HepG2 (cell line): Measurements from ENCODE around the gene TPCN2. TPM values are rescaled to one million over a fixed set of nuclear protein-coding genes. Genes with fewer than 3 reads are reported as not detected.

Source experiments
- CC2D1A ChIP-seq: sonication (generic); formaldehyde crosslinking; IDR thresholded peaks from 2 replicates; pipeline ENCODE4 v1.8.1; 2023; ENCODE audit warnings: mild to moderate bottlenecking, missing genetic modification reagents
- GLI4 ChIP-seq: sonication (generic); formaldehyde crosslinking; IDR thresholded peaks from 2 replicates; pipeline ENCODE4 v1.5.1; 2020; ENCODE audit warnings: missing genetic modification reagents, mild to moderate bottlenecking, moderate library complexity, borderline replicate concordance
- KAT8 ChIP-seq: IDR thresholded peaks from 2 replicates; pipeline ENCODE4 v1.6.1; 2016; ENCODE audit warnings: missing genetic modification reagents, missing compliant biosample characterization
- MBD4 ChIP-seq: IDR thresholded peaks from 2 replicates; pipeline ENCODE4 v1.6.1; 2012; ENCODE audit warnings: low read length, inconsistent platforms, borderline replicate concordance
- MED13 ChIP-seq: sonication (generic); formaldehyde crosslinking; IDR thresholded peaks from 2 replicates; pipeline ENCODE4 v1.5.0; 2020; ENCODE audit warnings: missing genetic modification reagents
- THAP8 ChIP-seq: sonication (generic); formaldehyde crosslinking; IDR thresholded peaks from 2 replicates; pipeline ENCODE4 v1.5.1; 2020; ENCODE audit warnings: missing genetic modification reagents, mild to moderate bottlenecking, borderline replicate concordance
- TP53 ChIP-seq: sonication (generic); formaldehyde crosslinking; conservative IDR thresholded peaks from 2 replicates; pipeline ENCODE4 v1.4.0; 2020; ENCODE audit warnings: missing genetic modification reagents
- ZBTB42 ChIP-seq: sonication (generic); formaldehyde crosslinking; IDR thresholded peaks from 2 replicates; pipeline ENCODE4 v1.5.0; 2020; ENCODE audit warnings: mild to moderate bottlenecking, missing genetic modification reagents
- ZNF326 ChIP-seq: sonication (generic); formaldehyde crosslinking; IDR thresholded peaks from 2 replicates; pipeline ENCODE4 v1.4.0; 2020; ENCODE audit warnings: missing genetic modification reagents, borderline replicate concordance
- ZNF713 ChIP-seq: sonication (generic); formaldehyde crosslinking; IDR thresholded peaks from 2 replicates; pipeline ENCODE4 v1.4.0; 2020; ENCODE audit warnings: mild to moderate bottlenecking, missing genetic modification reagents
- ZSCAN25 ChIP-seq: sonication (generic); formaldehyde crosslinking; IDR thresholded peaks from 2 replicates; pipeline ENCODE4 v1.8.0; 2022; ENCODE audit warnings: mild to moderate bottlenecking, missing genetic modification reagents
- ZSCAN31 ChIP-seq: sonication (generic); formaldehyde crosslinking; IDR thresholded peaks from 2 replicates; pipeline ENCODE4 v1.5.0; 2020; ENCODE audit warnings: low read depth, mild to moderate bottlenecking, missing genetic modification reagents
- polyA plus RNA-seq, 8 experiments: library from polyadenylated mRNA; depleted of rRNA in 3 of 8; stranded (reverse) in 7 of 8; unstranded in 1 of 8; fragments of >200 nt; fragmentation: Illumina TruSeq in 4 of 8; extraction: Trizol in 4 of 8; gene quantifications; 2 replicates each; pipeline versions ENCODE4 v1.2.1 to v1.2.3, GENCODE V29; 2011 to 2016; ENCODE audit warnings: low read depth in 4 of 8, missing spikeins in 1 of 8, mixed read lengths in 1 of 8; ENCODE audit not compliant: insufficient read depth in 1 of 8
- total RNA-seq, 5 experiments: library from RNA; depleted of rRNA; stranded (reverse); fragments of >200 nt; fragmentation: Illumina TruSeq; extraction: Trizol; gene quantifications; 2 replicates each; pipeline ENCODE4 v1.2.3, GENCODE V29; 2016; ENCODE audit warnings: low read depth in 1 of 5
- TF ChIP-seq, protein P1 (sequence below): sonication (generic); formaldehyde crosslinking; IDR thresholded peaks from 2 replicates; pipeline ENCODE4 v1.8.1; 2023; ENCODE audit warnings: mild to moderate bottlenecking, missing genetic modification reagents
- TF ChIP-seq, protein P2 (sequence below): sonication (generic); formaldehyde crosslinking; IDR thresholded peaks from 2 replicates; pipeline ENCODE4 v1.4.0; 2020; ENCODE audit warnings: missing genetic modification reagents, mild to moderate bottlenecking, borderline replicate concordance
- TF ChIP-seq, protein P3 (sequence below): sonication (generic); formaldehyde crosslinking; IDR thresholded peaks from one replicate; pipeline ENCODE4 v1.5.1; 2020; ENCODE audit warnings: mild to moderate bottlenecking, missing genetic modification reagents; ENCODE audit errors: not compliant biosample characterization

The TPCN2 gene
- total and polyA plus RNA-seq, 2 of the 13 experiments (the other 11 are each of a cell fraction or from before 2014, with no cell fraction given): 5.6 to 5.9 TPM

DNA sequence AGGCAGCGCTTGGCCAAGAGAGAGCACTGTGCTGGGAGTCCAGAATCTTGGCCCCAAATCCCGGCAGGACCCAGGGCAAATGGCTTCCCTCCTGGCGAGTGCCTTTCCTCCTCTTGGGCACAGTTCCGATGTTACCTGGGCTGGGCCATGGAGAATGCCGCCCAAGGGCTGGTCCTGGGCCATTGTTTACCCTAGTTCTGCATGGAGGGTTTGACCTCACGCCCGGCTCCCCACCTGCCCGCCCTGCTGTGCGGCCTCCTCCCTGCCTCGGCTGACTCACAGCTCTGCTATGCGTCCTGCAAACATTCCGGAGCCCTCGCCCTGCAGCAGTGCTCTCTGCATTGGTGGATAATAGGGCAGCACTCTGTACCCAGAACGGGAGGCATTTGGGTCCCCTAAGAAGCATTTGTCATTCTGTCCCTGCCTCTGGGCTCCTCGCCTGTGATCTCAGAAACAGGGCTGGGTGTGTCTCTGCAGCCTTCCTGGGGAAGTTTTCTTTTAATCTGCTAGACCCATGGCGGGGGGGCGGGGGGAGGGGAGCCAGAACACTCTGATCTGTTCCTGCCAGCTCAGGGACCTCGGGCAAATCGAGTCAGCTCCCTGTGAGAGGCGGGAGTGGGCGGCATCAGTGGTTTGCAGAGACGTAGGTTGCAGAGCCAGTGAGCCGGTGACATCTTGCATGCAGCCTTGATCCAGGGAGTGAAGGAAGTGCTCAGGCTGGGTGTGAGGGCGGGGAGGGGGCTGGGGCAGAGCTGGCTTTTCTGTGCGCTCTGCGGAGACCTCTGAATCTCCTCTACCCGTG, 74.1 kb downstream of the TPCN2 start (continued):
- TF ChIP-seq, protein P1, sequence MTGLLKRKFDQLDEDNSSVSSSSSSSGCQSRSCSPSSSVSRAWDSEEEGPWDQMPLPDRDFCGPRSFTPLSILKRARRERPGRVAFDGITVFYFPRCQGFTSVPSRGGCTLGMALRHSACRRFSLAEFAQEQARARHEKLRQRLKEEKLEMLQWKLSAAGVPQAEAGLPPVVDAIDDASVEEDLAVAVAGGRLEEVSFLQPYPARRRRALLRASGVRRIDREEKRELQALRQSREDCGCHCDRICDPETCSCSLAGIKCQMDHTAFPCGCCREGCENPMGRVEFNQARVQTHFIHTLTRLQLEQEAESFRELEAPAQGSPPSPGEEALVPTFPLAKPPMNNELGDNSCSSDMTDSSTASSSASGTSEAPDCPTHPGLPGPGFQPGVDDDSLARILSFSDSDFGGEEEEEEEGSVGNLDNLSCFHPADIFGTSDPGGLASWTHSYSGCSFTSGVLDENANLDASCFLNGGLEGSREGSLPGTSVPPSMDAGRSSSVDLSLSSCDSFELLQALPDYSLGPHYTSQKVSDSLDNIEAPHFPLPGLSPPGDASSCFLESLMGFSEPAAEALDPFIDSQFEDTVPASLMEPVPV (CRISPR knock-in tag): no peak
- TF ChIP-seq, protein P2, sequence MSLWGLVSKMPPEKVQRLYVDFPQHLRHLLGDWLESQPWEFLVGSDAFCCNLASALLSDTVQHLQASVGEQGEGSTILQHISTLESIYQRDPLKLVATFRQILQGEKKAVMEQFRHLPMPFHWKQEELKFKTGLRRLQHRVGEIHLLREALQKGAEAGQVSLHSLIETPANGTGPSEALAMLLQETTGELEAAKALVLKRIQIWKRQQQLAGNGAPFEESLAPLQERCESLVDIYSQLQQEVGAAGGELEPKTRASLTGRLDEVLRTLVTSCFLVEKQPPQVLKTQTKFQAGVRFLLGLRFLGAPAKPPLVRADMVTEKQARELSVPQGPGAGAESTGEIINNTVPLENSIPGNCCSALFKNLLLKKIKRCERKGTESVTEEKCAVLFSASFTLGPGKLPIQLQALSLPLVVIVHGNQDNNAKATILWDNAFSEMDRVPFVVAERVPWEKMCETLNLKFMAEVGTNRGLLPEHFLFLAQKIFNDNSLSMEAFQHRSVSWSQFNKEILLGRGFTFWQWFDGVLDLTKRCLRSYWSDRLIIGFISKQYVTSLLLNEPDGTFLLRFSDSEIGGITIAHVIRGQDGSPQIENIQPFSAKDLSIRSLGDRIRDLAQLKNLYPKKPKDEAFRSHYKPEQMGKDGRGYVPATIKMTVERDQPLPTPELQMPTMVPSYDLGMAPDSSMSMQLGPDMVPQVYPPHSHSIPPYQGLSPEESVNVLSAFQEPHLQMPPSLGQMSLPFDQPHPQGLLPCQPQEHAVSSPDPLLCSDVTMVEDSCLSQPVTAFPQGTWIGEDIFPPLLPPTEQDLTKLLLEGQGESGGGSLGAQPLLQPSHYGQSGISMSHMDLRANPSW (CRISPR knock-in tag): no peak
- peak; percentile 61; the same call in 1 of the 2 replicates for TF ChIP-seq KAT8
- TF ChIP-seq MED13 (CRISPR knock-in tag): no peak
- no peak for TF ChIP-seq ZBTB42 (CRISPR knock-in tag)
- TF ChIP-seq ZNF713 (CRISPR knock-in tag): no peak
- no peak for TF ChIP-seq CC2D1A (CRISPR knock-in tag)
- no peak for TF ChIP-seq GLI4
- peak; percentile 77; the same call in 1 of the 2 replicates for TF ChIP-seq ZSCAN31
- TF ChIP-seq THAP8 (CRISPR knock-in tag): no peak
- TF ChIP-seq ZNF326 (CRISPR knock-in tag): no peak
- peak; percentile 99 for TF ChIP-seq ZSCAN25 (CRISPR knock-in tag)
- no peak for TF ChIP-seq MBD4
- TF ChIP-seq, protein P3, sequence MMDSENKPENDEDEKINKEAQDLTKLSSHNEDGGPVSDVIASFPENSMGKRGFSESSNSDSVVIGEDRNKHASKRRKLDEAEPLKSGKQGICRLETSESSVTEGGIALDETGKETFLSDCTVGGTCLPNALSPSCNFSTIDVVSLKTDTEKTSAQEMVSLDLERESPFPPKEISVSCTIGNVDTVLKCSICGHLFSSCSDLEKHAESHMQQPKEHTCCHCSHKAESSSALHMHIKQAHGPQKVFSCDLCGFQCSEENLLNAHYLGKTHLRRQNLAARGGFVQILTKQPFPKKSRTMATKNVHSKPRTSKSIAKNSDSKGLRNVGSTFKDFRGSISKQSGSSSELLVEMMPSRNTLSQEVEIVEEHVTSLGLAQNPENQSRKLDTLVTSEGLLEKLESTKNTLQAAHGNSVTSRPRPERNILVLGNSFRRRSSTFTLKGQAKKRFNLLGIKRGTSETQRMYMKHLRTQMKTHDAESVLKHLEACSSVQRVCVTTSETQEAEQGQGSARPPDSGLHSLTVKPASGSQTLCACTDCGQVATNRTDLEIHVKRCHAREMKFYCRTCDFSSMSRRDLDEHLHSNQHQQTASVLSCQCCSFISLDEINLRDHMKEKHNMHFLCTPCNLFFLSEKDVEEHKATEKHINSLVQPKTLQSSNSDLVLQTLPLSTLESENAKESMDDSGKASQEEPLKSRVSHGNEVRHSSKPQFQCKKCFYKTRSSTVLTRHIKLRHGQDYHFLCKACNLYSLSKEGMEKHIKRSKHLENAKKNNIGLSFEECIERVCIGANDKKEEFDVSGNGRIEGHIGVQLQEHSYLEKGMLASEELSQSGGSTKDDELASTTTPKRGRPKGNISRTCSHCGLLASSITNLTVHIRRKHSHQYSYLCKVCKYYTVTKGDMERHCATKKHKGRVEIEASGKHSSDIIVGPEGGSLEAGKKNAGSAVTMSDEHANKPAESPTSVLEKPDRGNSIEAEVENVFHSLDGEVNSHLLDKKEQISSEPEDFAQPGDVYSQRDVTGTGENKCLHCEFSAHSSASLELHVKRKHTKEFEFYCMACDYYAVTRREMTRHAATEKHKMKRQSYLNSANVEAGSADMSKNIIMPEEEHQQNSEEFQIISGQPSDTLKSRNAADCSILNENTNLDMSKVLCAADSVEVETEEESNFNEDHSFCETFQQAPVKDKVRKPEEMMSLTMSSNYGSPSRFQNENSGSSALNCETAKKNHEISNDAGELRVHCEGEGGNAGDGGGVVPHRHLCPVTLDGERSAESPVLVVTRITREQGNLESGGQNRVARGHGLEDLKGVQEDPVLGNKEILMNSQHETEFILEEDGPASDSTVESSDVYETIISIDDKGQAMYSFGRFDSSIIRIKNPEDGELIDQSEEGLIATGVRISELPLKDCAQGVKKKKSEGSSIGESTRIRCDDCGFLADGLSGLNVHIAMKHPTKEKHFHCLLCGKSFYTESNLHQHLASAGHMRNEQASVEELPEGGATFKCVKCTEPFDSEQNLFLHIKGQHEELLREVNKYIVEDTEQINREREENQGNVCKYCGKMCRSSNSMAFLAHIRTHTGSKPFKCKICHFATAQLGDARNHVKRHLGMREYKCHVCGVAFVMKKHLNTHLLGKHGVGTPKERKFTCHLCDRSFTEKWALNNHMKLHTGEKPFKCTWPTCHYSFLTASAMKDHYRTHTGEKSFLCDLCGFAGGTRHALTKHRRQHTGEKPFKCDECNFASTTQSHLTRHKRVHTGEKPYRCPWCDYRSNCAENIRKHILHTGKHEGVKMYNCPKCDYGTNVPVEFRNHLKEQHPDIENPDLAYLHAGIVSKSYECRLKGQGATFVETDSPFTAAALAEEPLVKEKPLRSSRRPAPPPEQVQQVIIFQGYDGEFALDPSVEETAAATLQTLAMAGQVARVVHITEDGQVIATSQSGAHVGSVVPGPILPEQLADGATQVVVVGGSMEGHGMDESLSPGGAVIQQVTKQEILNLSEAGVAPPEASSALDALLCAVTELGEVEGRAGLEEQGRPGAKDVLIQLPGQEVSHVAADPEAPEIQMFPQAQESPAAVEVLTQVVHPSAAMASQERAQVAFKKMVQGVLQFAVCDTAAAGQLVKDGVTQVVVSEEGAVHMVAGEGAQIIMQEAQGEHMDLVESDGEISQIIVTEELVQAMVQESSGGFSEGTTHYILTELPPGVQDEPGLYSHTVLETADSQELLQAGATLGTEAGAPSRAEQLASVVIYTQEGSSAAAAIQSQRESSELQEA: no peak
- no peak for TF ChIP-seq TP53 (CRISPR knock-in tag)
